ENCODE data around the gene GAB2.

The GAB2 gene

GRCh38 chr11:78212586-78213371 is 204.8 kb downstream of the GAB2 start:
- no peaks in the 10 kb centered on the region for H3K9me2 ChIP-seq (ENCODE audit: low read depth, low read length)
- H3K4me2 ChIP-seq (ENCODE audit: low read length) = no peak overlapping the region
- H3K27me3 ChIP-seq (ENCODE audit: insufficient read depth, low read length) = no peaks in the 10 kb centered on the region
- H3K9me3 ChIP-seq (ENCODE audit: low read length) = no peaks in the 10 kb centered on the region
- H3K79me2 ChIP-seq (ENCODE audit: insufficient read depth, low read length) = no peaks in the 10 kb centered on the region
- no peaks in the 10 kb centered on the region for H4K20me1 ChIP-seq (ENCODE audit: insufficient read depth, low read length)
- no peak overlapping the region for H3K4me3 ChIP-seq (ENCODE audit: low read depth, low read length, poor library complexity, severe bottlenecking)
- no peaks in the 10 kb centered on the region for H3K36me3 ChIP-seq (ENCODE audit: insufficient read depth, low read length)
- no peak overlapping the region for H2AFZ ChIP-seq (ENCODE audit: low read length)
- H3K4me1 ChIP-seq (ENCODE audit: insufficient read depth, low read length, severe bottlenecking) = no peaks in the 10 kb centered on the region
- H3K9ac ChIP-seq (ENCODE audit: low read length) = no peak overlapping the region
- no peak for TF ChIP-seq EZH2 (IDR thresholded peaks at IDR 0.05; ENCODE audit: borderline replicate concordance, low read length)
- TF ChIP-seq CTCF (IDR thresholded peaks at IDR 0.05; ENCODE audit: low read length) = no peak
- no peak overlapping the region for H3K27ac ChIP-seq (ENCODE audit: low read depth, low read length, poor library complexity, severe bottlenecking)
- H3F3A ChIP-seq (ENCODE audit: insufficient read depth, low read length) = no peaks in the 10 kb centered on the region

- Histone ChIP-seq H3K27me3 (ENCODE audit: insufficient read depth, low read length) (no peaks in the 10 kb centered on the region), H3K9me2 (ENCODE audit: low read depth, low read length) (no peaks in the 10 kb centered on the region), H3K4me1 (ENCODE audit: insufficient read depth, low read length, severe bottlenecking) (no peaks in the 10 kb centered on the region), H3K9me3 (ENCODE audit: low read length) (no peaks in the 10 kb centered on the region), H4K20me1 (ENCODE audit: insufficient read depth, low read length) (no peaks in the 10 kb centered on the region), H3K4me3 (ENCODE audit: low read depth, low read length, poor library complexity, severe bottlenecking) (no peak overlapping the region), H3K9ac (ENCODE audit: low read length) (no peak overlapping the region), H3K27ac (ENCODE audit: low read depth, low read length, poor library complexity, severe bottlenecking) (no peak overlapping the region), H3K36me3 (ENCODE audit: insufficient read depth, low read length) (no peaks in the 10 kb centered on the region), H3F3A (ENCODE audit: insufficient read depth, low read length) (no peaks in the 10 kb centered on the region), H2AFZ (ENCODE audit: low read length) (no peak overlapping the region), H3K4me2 (ENCODE audit: low read length) (no peak overlapping the region), H3K79me2 (ENCODE audit: insufficient read depth, low read length) (no peaks in the 10 kb centered on the region)
- TF ChIP-seq CTCF (IDR thresholded peaks at IDR 0.05; ENCODE audit: low read length) = no peak
- TF ChIP-seq EZH2 (IDR thresholded peaks at IDR 0.05; ENCODE audit: borderline replicate concordance, low read length) = no peak
These were observed 206.1 kb downstream of the GAB2 start for GRCh38 chr11:78211565-78211964.

GRCh38 chr11:78210000-78210608 is 207.5 kb downstream of the GAB2 start:
- Histone ChIP-seq H3K4me3 (ENCODE audit: low read depth, low read length, poor library complexity, severe bottlenecking) (no peak overlapping the region), H3K27ac (ENCODE audit: low read depth, low read length, poor library complexity, severe bottlenecking) (no peak overlapping the region), H3K9me2 (ENCODE audit: low read depth, low read length) (no peaks in the 10 kb centered on the region), H3K9ac (ENCODE audit: low read length) (no peak overlapping the region), H2AFZ (ENCODE audit: low read length) (no peak overlapping the region), H3K27me3 (ENCODE audit: insufficient read depth, low read length) (no peaks in the 10 kb centered on the region), H4K20me1 (ENCODE audit: insufficient read depth, low read length) (no peaks in the 10 kb centered on the region), H3K9me3 (ENCODE audit: low read length) (no peaks in the 10 kb centered on the region), H3K36me3 (ENCODE audit: insufficient read depth, low read length) (no peaks in the 10 kb centered on the region), H3K79me2 (ENCODE audit: insufficient read depth, low read length) (no peaks in the 10 kb centered on the region), H3K4me2 (ENCODE audit: low read length) (no peak overlapping the region), H3F3A (ENCODE audit: insufficient read depth, low read length) (no peaks in the 10 kb centered on the region), H3K4me1 (ENCODE audit: insufficient read depth, low read length, severe bottlenecking) (no peaks in the 10 kb centered on the region)
- TF ChIP-seq EZH2 (IDR thresholded peaks at IDR 0.05; ENCODE audit: borderline replicate concordance, low read length) (no peak), CTCF (IDR thresholded peaks at IDR 0.05; ENCODE audit: low read length) (no peak)
